Heart left ventricle (tissue), 13 donors: ENCODE results near the gene WDR38.

Experiments
- CTCF ChIP-seq, 12 donors: fragments of 200-600 bp; sonication (generic) in 4 of 12; IDR thresholded peaks; one replicate each; pipeline versions ENCODE4 v1.5.0 to v1.8.0; 2018 to 2022; ENCODE audit warnings: antibody characterized with exemption in 12 of 12, mild to moderate bottlenecking in 5 of 12
- POLR2A ChIP-seq, 2 donors: fragments of 450-650 bp; IDR thresholded peaks; one replicate each; pipeline ENCODE4 v1.6.1; 2017; ENCODE audit warnings: antibody characterized with exemption in 2 of 2, mild to moderate bottlenecking in 2 of 2, moderate library complexity in 2 of 2
- donor health status: ischemic (EF 13 %, LVEDD 7.1; RV severe dilation, severe dysfunction).
- donor health status: DM: no; HTN: yes; CAD: no.
- donor health status: DM: no; HTN: no; CAD: no.
- donor health status: ischemic (EF 25% LVEDD 6.9; RV normal size, moderate dysfunction).
- donor health status: ischemic (EF 25% LVEDD 5.7; RV mildly dilated, moderate dysfunction).
- donor health status: ischemic (EF 35%, LVEDD 5.7; RV mildly dilated, moderate dysfunction).
- donor health status: nonischemic (EF 11% LVEDD 7.7; RV severe dilation, severe dysfunction).
- donor health status: DM: yes; HTN: yes; CAD: no.
- donor health status: PGD.
- donor health status: ischemic (EF 29% LVEDD 5.4; RV normal size, mild dysfunction).
- donor health status: nonischemic (EF 23%, LVEDD 6.1; RV moderate dilation, normal function).

- no peak for TF ChIP-seq CTCF (IDR thresholded peaks at IDR 0.05)
- no peak for TF ChIP-seq POLR2A (IDR thresholded peaks at IDR 0.05)
Observed at GRCh38 chr9:124894035-124894740, 40.9 kb downstream of the WDR38 start.
